ENCODE measurements around the gene ACSBG1.

ACSBG1 gene

DNA sequence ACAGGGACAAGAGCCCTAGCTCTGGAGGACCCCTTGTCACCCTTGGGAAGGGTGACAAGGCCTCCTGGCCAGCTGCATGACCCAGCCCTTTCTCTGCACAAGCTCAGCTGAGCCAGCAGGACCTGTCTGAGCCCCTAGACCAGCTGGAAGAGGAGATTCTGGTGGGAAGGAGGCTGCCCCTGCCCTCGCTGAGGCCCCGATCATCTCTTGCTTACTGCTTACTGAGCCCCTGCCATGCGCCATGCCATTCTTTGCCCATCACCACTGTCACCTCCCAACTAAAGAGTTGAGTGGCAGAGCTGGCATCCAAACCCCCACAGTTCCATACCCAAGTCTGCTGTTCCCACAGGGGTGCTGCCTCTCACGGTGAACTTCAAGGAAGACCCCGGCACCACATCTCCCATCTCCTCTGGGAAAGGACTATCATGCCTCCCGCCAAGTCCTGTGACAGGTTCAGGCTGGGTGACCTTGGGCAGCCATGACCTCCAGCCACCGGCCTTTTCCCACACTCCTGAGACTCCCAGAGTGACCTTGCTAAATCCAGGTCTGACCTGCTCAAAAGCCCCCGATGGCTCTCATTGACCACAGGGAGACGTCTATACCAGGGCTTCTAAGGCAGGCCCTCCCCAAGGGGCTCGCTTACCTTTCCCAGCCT lies 34.0 kb downstream of the ACSBG1 start:
- no peaks in the 10 kb centered on the region for H3K9me3 ChIP-seq (ENCODE audit: control insufficient read depth in 2 of 2, low read length in 2 of 2)
- H3K27ac ChIP-seq (ENCODE audit: low read length), result no peak overlapping the region
- H3K4me3 ChIP-seq (ENCODE audit: low read length in 2 of 2), result no peak overlapping the region
- H3K4me1 ChIP-seq (ENCODE audit: control insufficient read depth, insufficient read depth, low read length), result no peaks in the 10 kb centered on the region
- peaks cover 0 to 3% of the 10 kb centered on the region in 2 donors for H3K27me3 ChIP-seq (ENCODE audit: control insufficient read depth in 1 of 2, insufficient read depth in 2 of 2, low read length in 2 of 2)
- H3K36me3 ChIP-seq (ENCODE audit: control insufficient read depth in 2 of 2, insufficient read depth in 2 of 2, low read length in 2 of 2), result no peaks in the 10 kb centered on the region
- no peak overlapping the region for H3K9ac ChIP-seq (ENCODE audit: low read length in 2 of 2)

GRCh38 chr15:78197632-78198031 lies 36.7 kb downstream of the ACSBG1 start:
- Histone ChIP-seq H3K27me3 (ENCODE audit: control insufficient read depth in 1 of 2, insufficient read depth in 2 of 2, low read length in 2 of 2) (peaks cover 0 to 3% of the 10 kb centered on the region in 2 donors), H3K27ac (ENCODE audit: low read length) (no peak overlapping the region), H3K4me1 (ENCODE audit: control insufficient read depth, insufficient read depth, low read length) (no peaks in the 10 kb centered on the region), H3K4me3 (ENCODE audit: low read length in 2 of 2) (no peak overlapping the region), H3K9me3 (ENCODE audit: control insufficient read depth in 2 of 2, low read length in 2 of 2) (no peaks in the 10 kb centered on the region), H3K36me3 (ENCODE audit: control insufficient read depth in 2 of 2, insufficient read depth in 2 of 2, low read length in 2 of 2) (no peaks in the 10 kb centered on the region), H3K9ac (ENCODE audit: low read length in 2 of 2) (no peak overlapping the region)

- Histone ChIP-seq H3K9me3 (ENCODE audit: control insufficient read depth in 2 of 2, low read length in 2 of 2) (peaks cover 0 to 2% of the 10 kb centered on the region in 2 donors), H3K9ac (ENCODE audit: low read length in 2 of 2) (no peak overlapping the region), H3K4me3 (ENCODE audit: low read length in 2 of 2) (no peak overlapping the region), H3K27ac (ENCODE audit: low read length) (no peak overlapping the region), H3K27me3 (ENCODE audit: control insufficient read depth in 1 of 2, insufficient read depth in 2 of 2, low read length in 2 of 2) (no peaks in the 10 kb centered on the region), H3K4me1 (ENCODE audit: control insufficient read depth, insufficient read depth, low read length) (no peaks in the 10 kb centered on the region), H3K36me3 (ENCODE audit: control insufficient read depth in 2 of 2, insufficient read depth in 2 of 2, low read length in 2 of 2) (no peaks in the 10 kb centered on the region)
These were observed 38.6 kb downstream of the ACSBG1 start for GRCh38 chr15:78195735-78196201.

DNA sequence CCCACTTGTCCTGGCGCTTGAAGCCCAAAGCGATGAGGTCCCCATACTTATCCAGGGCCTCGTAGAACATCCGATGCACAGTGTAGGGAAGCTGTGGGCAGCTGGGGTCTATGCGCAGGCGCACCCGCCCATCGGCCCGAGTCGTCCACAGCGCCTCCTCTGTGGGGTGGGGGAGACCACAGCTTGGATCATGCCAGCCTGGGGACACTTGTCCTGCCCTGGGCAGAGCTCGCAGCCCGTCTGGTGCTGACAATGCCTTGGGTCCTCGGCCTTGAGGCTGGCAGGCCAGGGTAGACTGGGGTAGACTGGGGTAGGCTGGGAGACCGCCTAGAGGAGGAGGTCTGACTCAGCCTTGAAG lies 39.8 kb downstream of the ACSBG1 start:
- no peak overlapping the region for H3K4me3 ChIP-seq (ENCODE audit: low read length in 2 of 2)
- H3K4me1 ChIP-seq (ENCODE audit: control insufficient read depth, insufficient read depth, low read length), result no peaks in the 10 kb centered on the region
- no peaks in the 10 kb centered on the region for H3K27me3 ChIP-seq (ENCODE audit: control insufficient read depth in 1 of 2, insufficient read depth in 2 of 2, low read length in 2 of 2)
- H3K36me3 ChIP-seq (ENCODE audit: control insufficient read depth in 2 of 2, insufficient read depth in 2 of 2, low read length in 2 of 2), result no peaks in the 10 kb centered on the region
- H3K9ac ChIP-seq (ENCODE audit: low read length in 2 of 2), result no peak overlapping the region
- peaks cover 0 to 2% of the 10 kb centered on the region in 2 donors for H3K9me3 ChIP-seq (ENCODE audit: control insufficient read depth in 2 of 2, low read length in 2 of 2)
- H3K27ac ChIP-seq (ENCODE audit: low read length), result no peak overlapping the region

DNA sequence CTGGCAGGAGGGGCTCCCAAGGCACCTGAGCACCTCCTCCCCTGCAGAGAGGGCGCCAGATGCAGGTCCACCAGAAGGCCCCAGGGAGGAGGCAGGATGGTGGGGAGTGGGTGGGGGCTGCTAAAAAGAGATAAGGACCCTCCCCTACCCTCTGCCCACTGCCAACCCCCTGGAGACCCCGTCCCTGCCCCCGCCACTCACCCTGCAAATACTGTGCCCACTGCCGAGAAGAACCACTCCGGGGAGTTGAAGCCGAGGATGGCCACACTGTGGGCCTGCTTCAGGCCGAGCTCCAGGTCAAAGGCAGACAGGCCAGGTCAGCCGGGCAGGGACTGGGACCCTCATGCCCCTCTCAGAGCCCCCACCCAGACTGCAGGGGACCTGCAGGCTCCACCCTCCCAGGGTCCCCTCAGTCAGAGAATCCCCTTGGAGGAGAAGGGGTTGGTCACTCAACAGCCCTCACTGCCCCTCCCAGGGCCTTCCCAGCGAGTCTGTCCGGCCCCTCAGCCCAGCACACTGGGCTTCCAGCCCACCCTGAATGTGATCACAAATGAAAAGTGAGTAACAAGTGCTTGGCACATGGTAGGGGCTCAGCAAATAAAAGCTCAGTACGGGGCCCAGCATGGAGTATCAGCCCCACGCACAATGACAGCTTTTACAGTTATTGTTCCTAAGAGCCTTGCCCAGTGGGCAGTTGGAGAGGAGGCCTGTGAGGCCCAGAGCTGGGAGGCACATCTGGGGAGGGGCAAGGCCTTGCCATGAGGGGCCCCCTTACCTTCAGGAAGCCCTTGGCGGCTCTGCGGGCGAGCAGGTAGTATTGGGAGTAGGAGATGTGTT lies 40.4 kb downstream of the ACSBG1 start:
- Histone ChIP-seq H3K9me3 (ENCODE audit: control insufficient read depth in 2 of 2, low read length in 2 of 2) (peaks cover 0 to 2% of the 10 kb centered on the region in 2 donors), H3K27ac (ENCODE audit: low read length) (no peak overlapping the region), H3K27me3 (ENCODE audit: control insufficient read depth in 1 of 2, insufficient read depth in 2 of 2, low read length in 2 of 2) (no peaks in the 10 kb centered on the region), H3K36me3 (ENCODE audit: control insufficient read depth in 2 of 2, insufficient read depth in 2 of 2, low read length in 2 of 2) (no peaks in the 10 kb centered on the region), H3K4me1 (ENCODE audit: control insufficient read depth, insufficient read depth, low read length) (no peaks in the 10 kb centered on the region), H3K9ac (ENCODE audit: low read length in 2 of 2) (no peak overlapping the region), H3K4me3 (ENCODE audit: low read length in 2 of 2) (no peak overlapping the region)

- peaks cover 0 to 2% of the 10 kb centered on the region in 2 donors for H3K9me3 ChIP-seq (ENCODE audit: control insufficient read depth in 2 of 2, low read length in 2 of 2)
- no peak overlapping the region for H3K27ac ChIP-seq (ENCODE audit: low read length)
These were observed 41.4 kb downstream of the ACSBG1 start for GRCh38 chr15:78192826-78193594.

DNA sequence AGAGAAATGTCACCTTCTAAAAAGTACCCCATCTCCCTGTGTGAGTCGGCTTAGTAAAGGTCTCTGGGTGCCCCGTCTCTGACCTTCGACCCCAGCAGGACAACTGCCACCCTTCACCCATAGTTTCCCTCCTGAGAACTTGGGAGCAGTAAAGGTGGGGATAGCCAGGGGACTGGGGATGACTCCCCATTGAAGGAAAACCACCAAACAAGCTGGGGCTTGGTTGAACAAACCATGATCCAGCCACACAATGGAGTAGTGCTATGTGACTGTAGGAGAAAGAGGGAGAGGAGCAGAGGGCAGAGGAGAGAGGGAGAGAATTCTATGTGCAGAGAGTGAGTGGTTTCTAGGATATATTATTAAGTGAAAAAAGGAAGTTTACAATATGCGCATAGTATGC lies 51.5 kb downstream of the ACSBG1 start:
- H3K27ac ChIP-seq (ENCODE audit: low read length), result no peak overlapping the region
- no peaks in the 10 kb centered on the region for H3K4me1 ChIP-seq (ENCODE audit: control insufficient read depth, insufficient read depth, low read length)
- H3K36me3 ChIP-seq (ENCODE audit: control insufficient read depth in 2 of 2, insufficient read depth in 2 of 2, low read length in 2 of 2), result no peaks in the 10 kb centered on the region
- no peaks in the 10 kb centered on the region for H3K27me3 ChIP-seq (ENCODE audit: control insufficient read depth in 1 of 2, insufficient read depth in 2 of 2, low read length in 2 of 2)
- no peak overlapping the region for H3K4me3 ChIP-seq (ENCODE audit: low read length in 2 of 2)
- no peak overlapping the region for H3K9ac ChIP-seq (ENCODE audit: low read length in 2 of 2)
- no peaks in the 10 kb centered on the region for H3K9me3 ChIP-seq (ENCODE audit: control insufficient read depth in 2 of 2, low read length in 2 of 2)

More at GRCh38 chr15:78192826-78193594, 41.4 kb downstream of the ACSBG1 start:
- no peaks in the 10 kb centered on the region for H3K27me3 ChIP-seq (ENCODE audit: control insufficient read depth in 1 of 2, insufficient read depth in 2 of 2, low read length in 2 of 2)
- no peaks in the 10 kb centered on the region for H3K36me3 ChIP-seq (ENCODE audit: control insufficient read depth in 2 of 2, insufficient read depth in 2 of 2, low read length in 2 of 2)
- no peaks in the 10 kb centered on the region for H3K4me1 ChIP-seq (ENCODE audit: control insufficient read depth, insufficient read depth, low read length)
- H3K9ac ChIP-seq (ENCODE audit: low read length in 2 of 2), result no peak overlapping the region
- no peak overlapping the region for H3K4me3 ChIP-seq (ENCODE audit: low read length in 2 of 2)

GRCh38 chr15:78182336-78182700 lies 52.0 kb downstream of the ACSBG1 start:
- H3K4me3 ChIP-seq (ENCODE audit: low read length in 2 of 2), result no peak overlapping the region
- H3K4me1 ChIP-seq (ENCODE audit: control insufficient read depth, insufficient read depth, low read length), result no peaks in the 10 kb centered on the region
- H3K27me3 ChIP-seq (ENCODE audit: control insufficient read depth in 1 of 2, insufficient read depth in 2 of 2, low read length in 2 of 2), result no peaks in the 10 kb centered on the region
- H3K9me3 ChIP-seq (ENCODE audit: control insufficient read depth in 2 of 2, low read length in 2 of 2), result no peaks in the 10 kb centered on the region
- H3K36me3 ChIP-seq (ENCODE audit: control insufficient read depth in 2 of 2, insufficient read depth in 2 of 2, low read length in 2 of 2), result no peaks in the 10 kb centered on the region
- H3K9ac ChIP-seq (ENCODE audit: low read length in 2 of 2), result no peak overlapping the region
- H3K27ac ChIP-seq (ENCODE audit: low read length), result no peak overlapping the region

DNA sequence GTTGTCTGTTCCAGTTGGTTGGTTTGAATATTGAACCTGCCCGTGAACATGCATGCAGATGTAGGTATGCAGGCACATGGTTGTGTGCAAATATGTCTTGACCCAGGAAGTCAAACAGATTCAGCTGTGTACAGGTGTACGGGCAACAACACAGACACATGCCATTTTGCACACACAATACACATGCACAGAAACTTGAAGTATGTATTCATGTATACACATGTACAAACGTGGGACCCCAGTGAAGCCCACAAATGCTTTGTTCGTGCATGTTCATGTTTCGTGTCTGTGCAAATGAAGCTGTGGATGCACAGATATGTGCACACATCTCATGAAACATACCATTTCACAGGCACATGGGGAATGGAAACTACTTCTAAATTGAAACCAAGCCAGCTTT lies 54.5 kb downstream of the ACSBG1 start:
- no peak overlapping the region for H3K9ac ChIP-seq (ENCODE audit: low read length in 2 of 2)
- H3K4me3 ChIP-seq (ENCODE audit: low read length in 2 of 2), result no peak overlapping the region
- H3K27me3 ChIP-seq (ENCODE audit: control insufficient read depth in 1 of 2, insufficient read depth in 2 of 2, low read length in 2 of 2), result no peaks in the 10 kb centered on the region
- no peaks in the 10 kb centered on the region for H3K4me1 ChIP-seq (ENCODE audit: control insufficient read depth, insufficient read depth, low read length)
- H3K9me3 ChIP-seq (ENCODE audit: control insufficient read depth in 2 of 2, low read length in 2 of 2), result no peaks in the 10 kb centered on the region
- H3K27ac ChIP-seq (ENCODE audit: low read length), result no peak overlapping the region
- H3K36me3 ChIP-seq (ENCODE audit: control insufficient read depth in 2 of 2, insufficient read depth in 2 of 2, low read length in 2 of 2), result no peaks in the 10 kb centered on the region

- no peak overlapping the region for H3K27ac ChIP-seq (ENCODE audit: low read length)
- H3K36me3 ChIP-seq (ENCODE audit: control insufficient read depth in 2 of 2, insufficient read depth in 2 of 2, low read length in 2 of 2), result no peaks in the 10 kb centered on the region
- H3K4me3 ChIP-seq (ENCODE audit: low read length in 2 of 2), result no peak overlapping the region
- no peak overlapping the region for H3K9ac ChIP-seq (ENCODE audit: low read length in 2 of 2)
- no peaks in the 10 kb centered on the region for H3K9me3 ChIP-seq (ENCODE audit: control insufficient read depth in 2 of 2, low read length in 2 of 2)
- no peaks in the 10 kb centered on the region for H3K4me1 ChIP-seq (ENCODE audit: control insufficient read depth, insufficient read depth, low read length)
- H3K27me3 ChIP-seq (ENCODE audit: control insufficient read depth in 1 of 2, insufficient read depth in 2 of 2, low read length in 2 of 2), result no peaks in the 10 kb centered on the region
These were observed 55.0 kb downstream of the ACSBG1 start for GRCh38 chr15:78179286-78179840.

Data from stomach smooth muscle (tissue), 2 donors.